Mucosa of rectum (tissue), 2 donors: Measurements from ENCODE around the gene ZNF573.

Experiments
- H3K27ac ChIP-seq, 2 donors: one replicate each; pipeline ENCODE4 v1.7.0; 2013; ENCODE audit warnings: inconsistent platforms in 2 of 2, low read depth in 2 of 2, low read length in 2 of 2
- H3K27me3 ChIP-seq, 2 donors: one replicate each; pipeline ENCODE4 v1.7.0; 2013; ENCODE audit warnings: low read length in 2 of 2; ENCODE audit not compliant: control insufficient read depth in 2 of 2, insufficient read depth in 2 of 2
- H3K36me3 ChIP-seq, 2 donors: one replicate each; pipeline ENCODE4 v1.7.0; 2013; ENCODE audit warnings: low read length in 2 of 2; ENCODE audit not compliant: control insufficient read depth in 2 of 2, insufficient read depth in 2 of 2
- H3K4me1 ChIP-seq, 2 donors: one replicate each; pipeline ENCODE4 v1.7.0; 2013; ENCODE audit warnings: low read length in 2 of 2, mild to moderate bottlenecking in 1 of 2; ENCODE audit not compliant: control insufficient read depth in 2 of 2, insufficient read depth in 2 of 2
- H3K4me3 ChIP-seq, 2 donors: one replicate each; pipeline ENCODE4 v1.7.0; 2013; ENCODE audit warnings: low read length in 2 of 2
- H3K9ac ChIP-seq, 2 donors: one replicate each; pipeline ENCODE4 v1.7.0; 2013; ENCODE audit warnings: low read length in 2 of 2, low read depth in 1 of 2, mild to moderate bottlenecking in 1 of 2
- H3K9me3 ChIP-seq, 2 donors: one replicate each; pipeline ENCODE4 v1.7.0; 2013; ENCODE audit warnings: low read length in 2 of 2; ENCODE audit not compliant: control insufficient read depth in 2 of 2
- donor health status: healthy.
- donor health status: Normal muscosa, but diverticular disease.

The ZNF573 gene

DNA sequence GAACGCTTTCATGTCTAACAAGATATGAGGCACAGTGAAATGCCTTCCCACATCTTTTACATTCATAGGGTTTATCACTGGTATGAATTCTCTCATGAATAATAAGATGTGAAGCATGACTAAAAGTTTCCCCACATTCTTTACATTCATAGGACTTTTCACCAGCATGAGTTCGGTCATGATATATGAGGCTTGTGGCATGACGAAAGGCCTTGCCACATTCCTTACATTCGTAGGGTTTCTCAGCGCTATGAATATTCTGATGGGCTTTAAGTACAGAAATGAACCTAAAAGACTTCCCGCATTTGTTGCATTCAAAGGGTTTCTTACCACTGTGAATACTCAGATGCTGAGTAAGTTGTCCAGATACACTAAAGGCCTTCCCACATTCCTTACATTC, 81.2 kb downstream of the ZNF573 start:
- Histone ChIP-seq H3K4me1 (no peaks in the 10 kb centered on the region), H3K36me3 (peaks cover 12 to 20% of the 10 kb centered on the region in 2 donors), H3K27ac (no peak overlapping the region), H3K9me3 (peaks cover 0 to 3% of the 10 kb centered on the region in 2 donors), H3K4me3 (no peak overlapping the region), H3K27me3 (no peaks in the 10 kb centered on the region), H3K9ac (no peak overlapping the region)

- Histone ChIP-seq H3K4me3 (no peak overlapping the region), H3K9me3 (peaks cover 0 to 3% of the 10 kb centered on the region in 2 donors), H3K27me3 (no peaks in the 10 kb centered on the region), H3K27ac (no peak overlapping the region), H3K4me1 (no peaks in the 10 kb centered on the region), H3K9ac (no peak overlapping the region), H3K36me3 (peaks cover 12 to 20% of the 10 kb centered on the region in 2 donors)
These were observed 84.1 kb downstream of the ZNF573 start for GRCh38 chr19:37695144-37695899.

GRCh38 chr19:37692956-37693620, 86.3 kb downstream of the ZNF573 start:
- Histone ChIP-seq H3K36me3 (peaks cover 4 to 7% of the 10 kb centered on the region in 2 donors), H3K27me3 (no peaks in the 10 kb centered on the region), H3K27ac (no peak overlapping the region), H3K9me3 (peaks cover 0 to 3% of the 10 kb centered on the region in 2 donors), H3K4me3 (no peak overlapping the region), H3K9ac (no peak overlapping the region), H3K4me1 (no peaks in the 10 kb centered on the region)

- H3K4me1 ChIP-seq = no peaks in the 10 kb centered on the region
- peak overlapping the region; percentile 61 to 81 for H3K9ac ChIP-seq
- H3K9me3 ChIP-seq = peaks cover 0 to 3% of the 10 kb centered on the region in 2 donors
- H3K27me3 ChIP-seq = no peaks in the 10 kb centered on the region
- H3K27ac ChIP-seq = peak overlapping the region; percentile 57 to 67
- H3K4me3 ChIP-seq = peak overlapping the region; percentile 65 to 88
- peaks cover 0 to 6% of the 10 kb centered on the region in 2 donors for H3K36me3 ChIP-seq
These were observed 87.4 kb downstream of the ZNF573 start for GRCh38 chr19:37691881-37692504.
